AG09309 (cell line): ENCODE results near the gene PGF.

Source experiments
- DNase-seq: peaks from one replicate; pipeline ENCODE4 v3.0.0-alpha.2; 2010; ENCODE audit warnings: low read depth
- H3K4me3 ChIP-seq: 2 replicates; pipeline ENCODE4 v1.5.1; 2011; ENCODE audit warnings: mild to moderate bottlenecking, low read depth, low read length, moderate library complexity; ENCODE audit not compliant: control insufficient read depth
- CTCF ChIP-seq: IDR thresholded peaks from 2 replicates; pipeline ENCODE4 v1.5.1; 2011; ENCODE audit warnings: mild to moderate bottlenecking, low read depth, low read length, inconsistent platforms; ENCODE audit not compliant: insufficient read depth, control insufficient read depth; ENCODE audit errors: missing control alignments

Gene PGF

GRCh38 chr14:74963705-74964271 is 8.4 kb upstream of the PGF start:
- no peak overlapping the region for H3K4me3 ChIP-seq
- DNase-seq: no peak
- no peak for TF ChIP-seq CTCF

GRCh38 chr14:74963178-74963704 is 7.8 kb upstream of the PGF start:
- no peak for TF ChIP-seq CTCF
- DNase-seq: no peak
- H3K4me3 ChIP-seq: no peak overlapping the region

- no peak for DNase-seq
- H3K4me3 ChIP-seq: no peak overlapping the region
- TF ChIP-seq CTCF: no peak
Measured at GRCh38 chr14:74962493-74962892, 7.1 kb upstream of the PGF start.

- no peak for DNase-seq
- TF ChIP-seq CTCF: no peak
- H3K4me3 ChIP-seq: no peak overlapping the region
Measured at GRCh38 chr14:74962046-74962445, 6.6 kb upstream of the PGF start.

- DNase-seq: no peak
- H3K4me3 ChIP-seq: no peak overlapping the region
- no peak for TF ChIP-seq CTCF
Measured at GRCh38 chr14:74961238-74961911, 6.0 kb upstream of the PGF start.

- no peak overlapping the region for H3K4me3 ChIP-seq
- DNase-seq: no peak
- TF ChIP-seq CTCF: no peak
Measured at GRCh38 chr14:74960736-74961135, 5.3 kb upstream of the PGF start.

- DNase-seq: no peak
- H3K4me3 ChIP-seq: no peak overlapping the region
- TF ChIP-seq CTCF: no peak
Measured at GRCh38 chr14:74959596-74960180, 4.3 kb upstream of the PGF start.
